ENCODE data around the gene VMAC.

DNA sequence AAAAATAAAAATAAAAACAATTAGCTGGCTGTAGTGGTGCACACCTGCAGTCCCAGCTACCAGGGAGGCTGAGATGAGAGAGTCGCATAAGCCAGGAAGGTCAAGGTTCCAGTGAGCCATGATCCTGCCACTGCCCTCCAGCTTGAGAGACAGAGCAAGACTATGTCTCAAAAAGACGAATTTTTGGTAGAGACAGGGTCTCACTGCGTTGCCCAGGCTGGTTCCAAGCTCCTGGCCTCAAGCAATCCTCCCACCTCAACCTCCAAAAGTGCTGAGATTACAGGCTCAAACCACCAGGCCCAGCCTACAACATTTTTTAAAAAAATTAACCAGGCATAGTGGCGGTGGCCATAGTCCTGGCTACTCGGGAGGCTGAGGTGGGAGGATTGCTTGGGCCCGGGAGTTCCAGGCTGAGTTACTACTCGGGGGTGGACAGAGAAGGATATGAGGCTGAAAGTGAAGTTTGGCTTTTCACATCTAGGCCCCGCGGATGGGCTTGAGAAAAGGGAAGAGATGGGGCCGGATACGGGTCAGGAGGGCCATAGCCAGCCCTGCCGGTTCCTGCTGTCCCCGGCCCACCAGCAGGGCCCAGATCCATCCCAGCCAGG, 11.3 kb upstream of the VMAC start:
- TF ChIP-seq, protein P1, sequence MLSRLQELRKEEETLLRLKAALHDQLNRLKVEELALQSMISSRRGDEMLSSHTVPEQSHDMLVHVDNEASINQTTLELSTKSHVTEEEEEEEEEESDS (CRISPR knock-in tag; IDR thresholded peaks at IDR 0.05; ENCODE audit: borderline replicate concordance), result no peak
- TF ChIP-seq, protein P2, sequence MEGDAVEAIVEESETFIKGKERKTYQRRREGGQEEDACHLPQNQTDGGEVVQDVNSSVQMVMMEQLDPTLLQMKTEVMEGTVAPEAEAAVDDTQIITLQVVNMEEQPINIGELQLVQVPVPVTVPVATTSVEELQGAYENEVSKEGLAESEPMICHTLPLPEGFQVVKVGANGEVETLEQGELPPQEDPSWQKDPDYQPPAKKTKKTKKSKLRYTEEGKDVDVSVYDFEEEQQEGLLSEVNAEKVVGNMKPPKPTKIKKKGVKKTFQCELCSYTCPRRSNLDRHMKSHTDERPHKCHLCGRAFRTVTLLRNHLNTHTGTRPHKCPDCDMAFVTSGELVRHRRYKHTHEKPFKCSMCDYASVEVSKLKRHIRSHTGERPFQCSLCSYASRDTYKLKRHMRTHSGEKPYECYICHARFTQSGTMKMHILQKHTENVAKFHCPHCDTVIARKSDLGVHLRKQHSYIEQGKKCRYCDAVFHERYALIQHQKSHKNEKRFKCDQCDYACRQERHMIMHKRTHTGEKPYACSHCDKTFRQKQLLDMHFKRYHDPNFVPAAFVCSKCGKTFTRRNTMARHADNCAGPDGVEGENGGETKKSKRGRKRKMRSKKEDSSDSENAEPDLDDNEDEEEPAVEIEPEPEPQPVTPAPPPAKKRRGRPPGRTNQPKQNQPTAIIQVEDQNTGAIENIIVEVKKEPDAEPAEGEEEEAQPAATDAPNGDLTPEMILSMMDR (CRISPR knock-in tag; IDR thresholded peaks at IDR 0.05), result no peak
- no peak for TF ChIP-seq RBM39 (IDR thresholded peaks at IDR 0.05; ENCODE audit: low read depth, low read length, poor library complexity, severe bottlenecking)
- no peak for TF ChIP-seq EED (CRISPR knock-in tag; IDR thresholded peaks at IDR 0.05)
- no peak for TF ChIP-seq ZNF24 (IDR thresholded peaks at IDR 0.05)
- no peak for TF ChIP-seq PREB (CRISPR knock-in tag; IDR thresholded peaks at IDR 0.05)
- no peak for TF ChIP-seq ZNF10 (CRISPR knock-in tag; IDR thresholded peaks at IDR 0.05; ENCODE audit: borderline replicate concordance, low read depth)
- TF ChIP-seq, protein P3, sequence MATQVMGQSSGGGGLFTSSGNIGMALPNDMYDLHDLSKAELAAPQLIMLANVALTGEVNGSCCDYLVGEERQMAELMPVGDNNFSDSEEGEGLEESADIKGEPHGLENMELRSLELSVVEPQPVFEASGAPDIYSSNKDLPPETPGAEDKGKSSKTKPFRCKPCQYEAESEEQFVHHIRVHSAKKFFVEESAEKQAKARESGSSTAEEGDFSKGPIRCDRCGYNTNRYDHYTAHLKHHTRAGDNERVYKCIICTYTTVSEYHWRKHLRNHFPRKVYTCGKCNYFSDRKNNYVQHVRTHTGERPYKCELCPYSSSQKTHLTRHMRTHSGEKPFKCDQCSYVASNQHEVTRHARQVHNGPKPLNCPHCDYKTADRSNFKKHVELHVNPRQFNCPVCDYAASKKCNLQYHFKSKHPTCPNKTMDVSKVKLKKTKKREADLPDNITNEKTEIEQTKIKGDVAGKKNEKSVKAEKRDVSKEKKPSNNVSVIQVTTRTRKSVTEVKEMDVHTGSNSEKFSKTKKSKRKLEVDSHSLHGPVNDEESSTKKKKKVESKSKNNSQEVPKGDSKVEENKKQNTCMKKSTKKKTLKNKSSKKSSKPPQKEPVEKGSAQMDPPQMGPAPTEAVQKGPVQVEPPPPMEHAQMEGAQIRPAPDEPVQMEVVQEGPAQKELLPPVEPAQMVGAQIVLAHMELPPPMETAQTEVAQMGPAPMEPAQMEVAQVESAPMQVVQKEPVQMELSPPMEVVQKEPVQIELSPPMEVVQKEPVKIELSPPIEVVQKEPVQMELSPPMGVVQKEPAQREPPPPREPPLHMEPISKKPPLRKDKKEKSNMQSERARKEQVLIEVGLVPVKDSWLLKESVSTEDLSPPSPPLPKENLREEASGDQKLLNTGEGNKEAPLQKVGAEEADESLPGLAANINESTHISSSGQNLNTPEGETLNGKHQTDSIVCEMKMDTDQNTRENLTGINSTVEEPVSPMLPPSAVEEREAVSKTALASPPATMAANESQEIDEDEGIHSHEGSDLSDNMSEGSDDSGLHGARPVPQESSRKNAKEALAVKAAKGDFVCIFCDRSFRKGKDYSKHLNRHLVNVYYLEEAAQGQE (IDR thresholded peaks at IDR 0.05; ENCODE audit: borderline replicate concordance in 1 of 2, low read depth in 1 of 2, low read length in 2 of 2), result no peak
- TF ChIP-seq ZNF576 (CRISPR knock-in tag; IDR thresholded peaks at IDR 0.05), result no peak
- no peak for TF ChIP-seq TCF7L2 (IDR thresholded peaks at IDR 0.05; ENCODE audit: low read depth, low read length)
